HG02571 (cell line): Measurements from ENCODE around the gene FABP1.

Source experiments
- ATAC-seq: cut with Tn5 transposase; IDR thresholded peaks from one replicate; pipeline ENCODE4 v1.9.1; 2021; ENCODE audit warnings: mild to moderate bottlenecking, moderate library complexity; ENCODE audit not compliant: unreplicated experiment

Gene FABP1

DNA sequence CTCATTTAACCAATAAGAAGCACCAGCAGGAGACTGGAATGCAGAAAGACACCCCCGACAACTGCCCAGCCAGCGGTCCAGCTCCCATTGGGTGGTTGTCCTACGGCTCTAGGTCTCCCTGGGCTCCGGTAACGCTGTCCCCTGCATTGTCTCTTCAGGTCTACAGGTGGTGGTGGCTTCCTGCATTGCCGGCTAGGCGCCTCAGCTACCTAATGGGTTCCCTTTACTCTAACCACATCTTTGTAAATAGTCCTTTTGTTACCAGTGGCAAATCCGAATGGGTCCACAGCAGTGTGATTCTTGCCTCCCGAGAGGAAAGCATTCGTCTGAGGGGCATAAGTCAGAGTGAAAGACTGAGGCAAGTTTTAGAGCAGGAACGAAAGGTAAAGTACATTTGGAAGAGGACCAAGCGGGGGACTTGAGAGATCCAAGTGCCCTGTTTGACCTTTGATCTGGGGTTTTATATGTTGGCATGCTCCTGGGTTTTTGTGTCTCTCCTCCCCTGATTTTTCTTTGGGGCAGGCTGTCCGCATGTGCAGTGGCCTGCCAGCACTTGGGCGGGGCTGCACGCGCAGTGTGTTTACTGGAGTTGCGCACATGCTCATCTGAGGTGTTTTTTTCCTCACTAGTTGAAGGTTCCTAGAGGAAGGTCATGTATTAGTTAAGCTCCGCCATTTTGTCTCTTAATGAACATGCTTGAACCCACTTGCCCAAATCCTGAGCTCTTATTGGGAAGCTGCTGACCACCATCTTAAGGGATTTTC, 11.0 kb downstream of the FABP1 start:
- no peak for ATAC-seq

DNA sequence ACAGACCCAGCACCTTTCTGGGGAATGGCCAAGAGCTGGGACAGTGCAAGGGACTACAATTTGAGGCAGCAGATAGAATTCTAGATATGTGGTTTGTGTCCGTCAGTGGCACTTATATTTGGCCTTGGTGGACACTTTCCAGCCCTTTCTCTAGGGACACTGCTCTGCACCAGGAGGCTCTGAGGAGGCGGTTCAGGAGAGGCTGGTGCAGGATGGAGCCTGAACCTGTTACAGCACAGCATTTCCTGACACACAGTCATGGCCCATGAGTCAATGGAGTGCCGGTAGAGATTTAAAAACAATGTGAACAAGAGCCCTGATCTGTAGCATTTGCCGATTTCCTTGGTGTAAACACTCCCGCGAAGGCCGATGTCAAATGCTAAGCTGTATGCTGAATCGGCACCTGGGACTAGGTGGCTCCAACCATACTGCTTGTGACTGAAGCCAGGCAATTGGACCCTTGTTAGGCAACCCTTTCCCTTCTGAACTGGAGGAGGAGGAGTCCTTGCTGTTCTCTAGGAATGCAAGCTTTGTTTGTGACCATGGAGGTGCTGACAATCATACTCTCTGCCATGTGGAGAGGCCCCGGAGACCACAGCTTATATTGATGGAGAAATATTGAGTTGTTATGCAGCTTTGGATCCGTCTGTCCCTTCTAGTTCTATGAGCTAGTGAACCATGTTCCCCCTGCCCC, 11.9 kb downstream of the FABP1 start:
- no peak for ATAC-seq

DNA sequence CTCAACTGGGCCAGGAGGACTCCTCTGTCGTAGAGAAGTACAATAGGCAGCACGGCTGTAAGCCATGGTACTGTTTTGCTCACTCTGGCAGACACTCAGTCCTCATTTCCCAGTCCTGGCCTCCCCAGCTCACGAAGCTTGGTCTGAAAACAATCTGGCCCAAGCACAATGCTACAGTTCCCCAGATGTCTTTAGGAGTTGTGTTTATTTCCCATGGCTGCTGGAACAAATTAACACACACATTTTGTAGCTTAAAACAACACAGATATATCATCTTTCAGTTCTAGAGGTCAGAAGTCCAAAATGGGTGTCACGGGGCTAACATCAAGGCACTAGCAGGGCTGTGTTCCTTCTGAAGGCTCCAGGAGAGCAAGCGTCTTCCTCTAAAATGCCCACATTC, 13.0 kb downstream of the FABP1 start:
- ATAC-seq: no peak

DNA sequence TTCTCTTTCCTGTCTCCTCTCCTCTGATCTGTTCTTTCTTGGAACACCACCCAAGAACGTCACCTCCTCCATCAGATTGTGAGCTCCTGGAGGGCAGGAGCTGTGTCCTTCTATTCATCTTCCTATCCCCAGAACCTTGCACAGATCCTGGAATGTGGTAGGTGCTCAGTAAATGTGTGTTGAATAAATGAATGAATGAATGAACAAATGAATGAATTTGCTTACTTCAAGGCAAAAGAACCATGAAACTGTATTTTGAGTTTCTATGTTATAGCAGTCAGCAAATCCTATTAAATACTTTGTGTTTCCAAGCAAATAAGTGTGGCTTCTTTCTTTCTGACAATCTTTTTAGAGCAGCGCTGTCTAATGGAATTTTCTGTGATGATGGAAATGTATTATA, 14.8 kb downstream of the FABP1 start:
- no peak for ATAC-seq

DNA sequence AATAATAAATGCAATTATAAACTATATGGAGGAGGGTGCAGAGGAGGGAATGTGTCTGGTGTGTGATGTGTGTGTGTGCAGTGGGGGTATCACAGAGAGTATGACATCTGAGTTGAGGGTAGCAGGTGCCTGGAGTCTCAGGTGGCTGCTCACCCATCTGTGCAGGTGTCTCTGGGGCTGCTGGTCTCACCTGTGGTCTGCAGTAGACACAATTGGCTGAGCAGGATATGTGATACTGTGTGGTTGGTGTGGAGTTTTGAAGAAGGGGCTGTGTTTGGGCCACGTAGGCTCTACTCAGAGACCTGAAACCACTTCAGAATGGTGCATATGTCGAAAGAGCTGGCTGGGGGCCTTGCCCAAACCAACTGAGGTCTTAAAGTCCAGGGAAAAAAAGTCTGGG, 17.0 kb downstream of the FABP1 start:
- no peak for ATAC-seq

DNA sequence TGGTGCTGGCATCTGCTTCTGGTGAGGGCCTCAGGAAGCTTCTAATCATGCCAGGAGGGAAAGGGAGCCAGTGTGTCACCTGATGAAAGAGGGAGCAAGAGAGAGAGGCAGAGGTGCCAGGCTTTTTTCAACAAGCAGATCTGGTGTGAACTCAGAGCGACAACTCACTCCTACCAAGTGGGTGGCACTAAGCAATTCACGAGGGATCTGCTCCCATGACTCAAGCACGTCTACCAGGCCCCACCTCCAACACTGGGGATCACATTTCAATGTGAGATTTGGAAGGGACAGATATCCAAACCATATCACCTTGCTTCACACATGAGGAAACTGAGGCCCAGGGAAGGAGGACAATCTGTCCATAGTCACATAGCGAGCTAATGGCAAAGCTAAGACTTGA, 19.1 kb downstream of the FABP1 start:
- no peak for ATAC-seq

DNA sequence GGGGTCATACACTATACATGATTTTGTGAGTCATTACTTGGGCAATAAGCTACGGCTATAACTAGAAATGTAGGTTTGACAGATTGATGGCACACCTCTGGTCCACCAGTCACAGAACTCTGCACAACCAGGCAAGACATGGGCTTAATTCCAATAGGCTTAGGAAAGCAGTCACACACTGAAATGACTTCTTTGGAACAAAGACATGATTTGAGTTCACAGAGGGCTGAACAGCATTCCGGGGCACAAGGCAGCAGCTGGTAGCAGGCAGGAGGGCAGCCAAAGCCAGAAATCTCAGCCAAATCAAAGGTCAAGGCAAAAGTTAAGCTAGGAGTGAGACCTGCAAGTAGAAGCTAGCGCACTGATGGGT, 27.4 kb downstream of the FABP1 start:
- ATAC-seq: no peak

DNA sequence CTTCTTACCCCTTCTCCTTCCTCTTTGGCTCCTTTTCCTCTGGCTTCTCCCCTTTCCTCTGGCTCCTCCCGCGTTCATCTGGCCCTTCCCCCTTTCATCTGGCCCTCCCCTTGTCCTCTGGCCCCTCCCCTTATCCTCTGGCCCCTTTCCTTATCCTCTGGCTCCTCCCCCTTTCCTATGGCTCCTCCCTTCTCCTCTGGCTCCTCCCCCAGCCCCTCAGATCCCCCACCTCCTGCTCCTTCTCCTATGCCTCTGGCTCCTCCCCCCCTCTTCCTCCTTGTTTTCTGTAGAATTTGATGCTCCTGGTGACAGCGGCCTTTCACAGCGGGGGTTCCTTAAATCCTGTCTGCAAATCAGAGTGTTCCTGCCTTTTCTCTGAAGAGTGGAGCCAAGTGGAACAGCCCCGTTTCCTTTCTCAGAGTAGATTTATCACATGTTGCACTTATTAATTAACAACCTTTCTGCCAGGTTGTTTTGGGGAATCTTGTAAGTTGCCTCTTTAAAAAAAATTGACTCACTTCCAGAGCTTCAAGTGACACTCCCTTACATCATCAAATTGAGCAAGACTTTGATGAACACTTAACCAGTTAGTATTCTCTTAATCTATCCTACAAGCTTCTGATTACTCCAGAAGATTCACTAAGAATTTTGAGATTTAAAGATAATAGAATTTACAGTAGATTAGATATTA, 27.9 kb downstream of the FABP1 start:
- ATAC-seq: no peak

DNA sequence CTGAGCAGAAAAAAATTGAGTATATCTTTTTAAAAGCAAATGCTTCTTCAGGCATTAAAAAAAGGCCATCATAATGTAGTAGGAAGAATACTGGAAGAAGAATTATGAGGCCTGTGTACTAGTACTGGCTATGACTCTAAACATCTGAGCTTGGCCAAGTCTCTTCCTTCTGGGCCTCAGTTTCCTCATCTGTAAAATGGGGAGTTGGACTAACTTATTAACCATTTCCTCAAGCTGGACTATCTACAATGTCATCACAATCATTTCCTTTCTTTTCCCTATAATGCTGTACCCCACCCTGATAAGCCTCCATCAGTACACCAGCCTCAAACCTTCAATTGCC, 29.3 kb downstream of the FABP1 start:
- no peak for ATAC-seq

DNA sequence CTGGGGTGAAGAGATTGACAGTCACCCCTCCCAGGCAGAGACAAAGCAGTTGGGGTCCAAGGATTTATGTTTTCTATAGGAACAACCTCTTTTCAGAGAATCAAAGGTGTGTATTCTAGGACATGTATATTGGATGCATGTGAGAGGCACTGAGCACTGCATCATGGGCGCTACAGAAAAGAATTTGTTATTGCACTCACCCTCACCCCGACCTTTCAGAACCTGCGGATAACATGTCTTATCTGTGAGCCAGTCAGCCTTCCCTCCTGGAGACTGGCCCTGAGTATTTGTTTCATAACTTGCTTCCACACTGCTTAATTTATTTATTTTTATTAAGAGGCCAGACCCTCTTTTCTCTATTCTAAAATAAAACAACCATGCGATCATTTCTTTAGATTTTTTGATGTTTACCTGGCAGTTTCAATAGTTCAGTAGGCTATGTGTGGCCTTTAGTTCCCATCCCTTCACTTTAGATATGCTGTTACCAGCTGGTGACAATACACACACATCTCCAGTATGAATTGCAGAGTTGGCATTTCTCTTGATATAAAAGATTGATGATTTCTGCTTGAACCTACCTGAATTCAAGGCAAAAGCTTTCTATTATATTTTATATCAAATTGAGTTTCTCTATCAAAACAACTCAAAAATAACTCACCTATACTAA, 29.8 kb downstream of the FABP1 start:
- ATAC-seq: no peak

DNA sequence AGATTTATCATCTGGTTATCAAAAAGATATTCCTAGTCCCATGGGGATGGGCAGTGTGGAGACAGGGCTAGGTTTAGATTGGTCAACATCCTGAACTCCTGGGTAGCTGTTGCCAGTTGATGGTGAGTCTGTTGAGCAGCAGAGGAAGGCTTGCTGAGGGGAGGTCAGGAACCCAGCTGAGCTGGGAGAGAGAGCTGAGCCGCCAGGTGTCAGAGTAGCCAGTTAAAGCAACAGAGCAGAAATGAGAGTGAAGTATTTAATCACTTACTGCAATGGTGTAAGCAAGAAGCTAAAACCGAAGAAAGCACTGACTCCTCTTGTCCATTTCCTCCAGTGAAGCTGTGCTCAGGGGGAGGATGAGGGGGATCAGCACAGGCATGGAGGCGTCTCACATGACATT, 30.7 kb downstream of the FABP1 start:
- ATAC-seq: no peak

DNA sequence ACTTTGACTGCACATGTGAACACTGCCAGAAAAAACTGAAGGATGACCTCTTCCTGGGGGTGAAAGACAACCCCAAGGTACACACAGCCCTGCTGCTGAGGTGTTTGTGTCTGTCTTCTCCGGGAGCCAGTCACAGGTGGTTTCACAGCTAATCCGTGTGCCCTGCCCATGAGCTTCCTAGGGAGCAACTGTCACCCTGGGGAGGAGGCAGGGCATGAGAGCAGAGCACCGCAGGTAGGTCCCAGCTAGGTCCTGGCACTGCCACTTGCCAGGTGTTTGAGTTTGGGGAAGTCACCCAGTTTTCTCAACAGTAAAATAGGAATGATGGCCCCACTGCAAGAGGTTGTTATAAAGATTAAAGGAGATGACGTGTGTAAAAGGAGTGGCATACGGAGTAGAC, 31.2 kb downstream of the FABP1 start:
- ATAC-seq: no peak

DNA sequence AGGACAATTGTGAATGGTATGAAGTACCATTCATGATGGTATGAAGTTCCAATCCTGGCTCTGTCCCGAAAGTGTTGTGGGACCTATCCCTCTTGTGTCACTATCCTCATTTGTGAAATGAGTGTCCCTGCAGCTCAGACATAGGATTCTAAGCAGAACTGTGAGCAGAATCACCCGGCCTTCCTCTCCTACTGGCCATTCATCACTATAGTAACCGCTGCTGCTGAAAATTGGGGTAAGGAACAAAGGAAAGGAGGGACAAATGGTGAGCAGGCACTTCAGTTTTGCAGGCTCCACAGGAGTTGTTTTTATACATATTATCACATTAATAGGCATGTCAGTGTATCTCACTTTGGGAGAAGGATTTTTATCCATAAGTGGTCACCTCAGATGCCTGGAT, 32.8 kb downstream of the FABP1 start:
- ATAC-seq: no peak

DNA sequence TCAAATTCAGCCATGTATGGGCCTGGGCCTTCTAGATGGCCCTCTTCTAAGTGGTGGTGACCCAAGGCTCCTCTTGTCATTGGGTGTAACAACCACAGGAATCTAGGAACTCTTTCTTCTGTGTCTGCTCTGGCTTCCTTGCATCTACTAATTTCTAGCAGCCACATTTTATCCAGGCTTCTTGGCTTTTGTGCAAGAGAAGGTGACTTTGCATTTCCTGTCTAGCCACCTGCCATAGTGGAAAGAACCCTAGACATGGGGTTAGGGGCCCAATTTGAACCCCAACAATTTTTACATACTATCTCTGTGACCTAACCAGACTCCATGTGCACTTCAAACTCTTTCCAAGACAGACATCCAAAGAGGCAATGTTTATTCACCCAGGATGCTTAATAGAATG, 35.1 kb downstream of the FABP1 start:
- no peak for ATAC-seq

DNA sequence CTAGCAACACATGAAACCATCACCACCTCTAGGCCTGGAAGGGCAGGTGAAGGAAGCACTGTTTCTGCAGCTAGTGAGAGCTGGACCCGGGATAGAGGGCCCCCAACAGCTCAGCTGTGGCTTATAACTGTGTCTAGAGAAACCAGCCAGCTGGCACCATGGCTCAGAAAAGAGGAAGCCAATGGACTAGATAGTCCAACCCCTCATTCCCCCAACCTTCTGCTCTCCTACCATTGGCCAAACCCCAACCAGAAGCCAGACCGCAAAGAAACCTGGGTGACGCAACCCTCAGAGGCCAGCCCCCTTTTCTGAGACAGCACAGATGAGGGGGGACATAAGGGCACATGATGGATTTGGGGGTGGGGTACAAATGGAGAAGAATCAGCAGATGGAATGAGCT, 35.9 kb downstream of the FABP1 start:
- ATAC-seq: no peak

DNA sequence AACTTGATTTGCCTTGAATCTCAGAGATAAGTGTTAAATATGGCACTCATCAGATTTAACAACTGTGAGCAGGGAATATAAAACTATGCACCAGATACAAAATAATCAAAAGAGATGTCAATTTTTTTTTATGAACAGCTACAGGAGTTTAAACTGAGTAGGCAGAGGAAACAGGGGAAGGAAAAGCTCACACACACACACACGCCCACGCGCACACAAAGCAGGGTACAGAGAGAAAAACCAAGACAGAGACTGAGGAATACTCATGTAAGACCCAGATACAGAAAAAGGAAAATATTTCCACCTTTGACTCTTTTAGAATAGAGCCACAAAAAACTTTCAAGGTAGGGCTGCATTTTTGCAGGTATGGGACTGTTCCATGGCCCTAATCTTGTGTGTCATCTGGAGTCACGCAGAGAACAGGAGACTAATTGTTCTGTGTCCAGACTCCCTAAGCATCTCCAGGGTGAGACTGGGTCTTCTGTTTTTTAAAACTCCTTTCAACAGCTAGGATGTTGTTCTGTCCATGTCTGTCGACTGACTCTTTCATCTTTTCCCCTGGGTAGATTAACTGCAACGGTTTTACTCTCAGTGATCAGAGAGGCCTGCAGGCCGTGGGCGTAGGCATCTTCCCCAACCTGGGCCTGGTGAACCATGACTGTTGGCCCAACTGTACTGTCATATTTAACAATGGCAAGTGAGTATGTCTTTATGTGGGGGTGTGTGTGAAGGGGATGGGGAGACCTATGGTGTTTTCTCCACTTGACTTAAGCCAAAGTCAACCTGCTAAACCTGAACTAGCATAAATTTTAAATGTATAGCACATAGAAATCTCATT, 37.2 kb downstream of the FABP1 start:
- ATAC-seq: no peak

DNA sequence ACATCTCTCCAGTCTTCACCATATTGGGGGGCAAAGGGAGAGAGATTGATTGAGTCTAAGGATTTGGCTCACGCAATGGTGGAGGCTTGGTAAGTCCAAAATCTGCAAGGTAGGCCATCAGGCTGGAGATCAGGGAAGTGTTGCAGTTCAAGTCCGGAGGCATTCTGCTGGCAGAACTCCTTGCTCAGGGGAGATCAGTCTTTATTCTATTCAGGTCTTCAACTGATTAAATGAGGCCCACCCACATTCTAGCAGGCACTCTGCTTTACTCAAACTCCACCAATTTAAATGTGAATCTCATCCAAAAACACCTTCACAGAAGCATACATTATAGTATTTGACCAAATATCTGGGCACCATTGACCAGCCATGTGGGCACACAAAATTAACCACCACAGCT, 38.9 kb downstream of the FABP1 start:
- no peak for ATAC-seq

DNA sequence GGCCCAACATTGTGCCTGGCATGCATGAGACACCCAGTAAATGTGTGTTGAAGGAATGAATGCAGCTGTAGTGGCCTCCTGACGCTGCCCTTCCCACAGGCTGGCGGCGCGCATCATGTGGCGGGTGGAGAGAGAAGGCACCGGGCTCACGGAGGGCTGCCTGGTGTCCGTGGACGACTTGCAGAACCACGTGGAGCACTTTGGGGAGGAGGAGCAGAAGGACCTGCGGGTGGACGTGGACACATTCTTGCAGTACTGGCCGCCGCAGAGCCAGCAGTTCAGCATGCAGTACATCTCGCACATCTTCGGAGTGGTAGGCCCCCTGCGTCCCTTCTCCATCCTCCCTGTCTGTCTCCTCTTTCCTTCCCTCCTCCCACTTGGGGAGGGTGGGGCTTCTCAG, 40.1 kb downstream of the FABP1 start:
- no peak for ATAC-seq

DNA sequence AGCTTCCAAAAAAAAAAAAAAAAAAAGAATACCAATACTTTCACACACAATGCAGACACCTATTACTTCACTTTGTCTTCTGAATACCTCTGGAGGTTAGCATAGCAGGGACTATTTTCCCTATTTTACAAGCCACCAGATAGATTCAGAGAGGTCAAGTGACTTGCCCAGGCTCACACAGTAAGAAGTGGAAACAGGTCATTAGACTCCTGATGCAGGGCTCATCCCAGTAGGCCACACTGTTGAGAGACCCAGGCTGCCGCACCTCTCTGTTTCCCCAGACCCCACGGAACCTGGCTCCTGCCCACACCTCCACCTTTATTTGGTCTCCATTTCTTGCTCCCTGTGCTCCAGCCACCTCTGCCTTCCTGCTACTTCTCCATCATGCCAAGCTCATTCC, 40.8 kb downstream of the FABP1 start:
- ATAC-seq: no peak

DNA sequence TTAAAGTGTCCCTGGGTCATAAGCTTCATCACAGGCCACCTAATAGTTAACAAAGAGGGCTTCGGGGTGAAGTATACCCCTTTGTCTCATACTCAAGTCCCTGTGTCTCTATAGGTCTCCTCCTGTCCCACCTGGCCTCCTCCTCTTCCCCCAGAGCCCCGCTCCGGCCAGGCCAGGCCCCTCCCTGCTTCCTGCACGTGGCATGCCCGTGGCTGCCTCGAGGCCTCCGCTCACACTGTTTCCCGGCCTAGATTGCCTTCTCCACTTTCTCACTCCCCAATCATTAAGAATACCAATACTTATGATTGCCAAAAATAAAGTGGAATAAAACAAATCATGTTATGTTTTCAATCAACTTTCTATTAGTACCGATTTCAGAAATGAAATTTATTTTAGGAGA, 41.5 kb downstream of the FABP1 start:
- no peak for ATAC-seq

DNA sequence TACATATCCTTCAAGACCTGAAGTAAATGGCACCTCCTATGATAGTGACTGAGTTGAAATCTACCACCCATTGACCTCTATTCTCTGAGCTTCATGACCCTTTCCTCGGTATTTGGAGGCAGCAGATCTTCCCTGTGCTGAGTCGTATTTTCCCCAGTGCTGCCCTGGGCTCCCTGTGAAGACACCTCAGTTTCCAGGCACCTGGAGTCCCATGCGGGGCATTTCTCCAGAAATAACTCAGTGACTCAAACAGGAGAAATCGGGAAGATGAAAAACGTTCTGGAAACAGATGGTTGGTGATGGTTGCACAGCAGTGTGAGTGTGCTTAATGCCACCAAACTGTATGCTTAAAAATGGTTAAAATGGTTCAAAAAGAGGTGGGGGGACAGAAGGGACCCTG, 42.3 kb downstream of the FABP1 start:
- no peak for ATAC-seq
